HUES64 (cell line): ENCODE measurements around the gene MYBL2.
A peak's percentile ranks its signal among the peaks of the same experiment; 100 is the strongest.

Experiments used
- H3K27ac ChIP-seq: 2 replicates; pipeline ENCODE4 v1.7.0; 2013; ENCODE audit warnings: low read depth, low read length, inconsistent platforms
- H3K27me3 ChIP-seq: 2 replicates; pipeline ENCODE4 v1.6.1; 2013; ENCODE audit warnings: mild to moderate bottlenecking, low read length; ENCODE audit not compliant: insufficient read depth
- H3K36me3 ChIP-seq: 2 replicates; pipeline ENCODE4 v1.6.1; 2013; ENCODE audit warnings: mild to moderate bottlenecking, low read length; ENCODE audit not compliant: insufficient read depth
- H3K4me1 ChIP-seq: 2 replicates; pipeline ENCODE4 v1.6.1; 2013; ENCODE audit warnings: mild to moderate bottlenecking, low read length, moderate library complexity; ENCODE audit not compliant: insufficient read depth
- H3K4me3 ChIP-seq: 2 replicates; pipeline ENCODE4 v1.5.1; 2013; ENCODE audit warnings: mild to moderate bottlenecking, low read length, moderate library complexity
- H3K9ac ChIP-seq: 2 replicates; pipeline ENCODE4 v1.6.1; 2013; ENCODE audit warnings: mild to moderate bottlenecking, low read depth, low read length
- H3K9me3 ChIP-seq: 2 replicates; pipeline ENCODE4 v1.6.1; 2013; ENCODE audit warnings: low read depth, low read length; ENCODE audit not compliant: insufficient read depth
- WGBS: fragments of 150-250, 120-280 bp; methylation state at CpG from one replicate; pipeline ENCODE4 v1.1.7; 2013; ENCODE audit warnings: missing lambda C conversion rate; 5-methylcytosine and 5-hydroxymethylcytosine counted together

The MYBL2 gene

GRCh38 chr20:43739148-43739749, 72.3 kb downstream of the MYBL2 start:
- Histone ChIP-seq H3K9me3 (no peaks in the 10 kb centered on the region), H3K27ac (no peak overlapping the region), H3K4me1 (0 out of 2 replicates have a peak, but pooled peaks cover 4% of the 10 kb centered on the region), H3K9ac (no peak overlapping the region), H3K4me3 (no peak overlapping the region), H3K27me3 (no peaks in the 10 kb centered on the region), H3K36me3 (no peaks in the 10 kb centered on the region)
- WGBS: 93% methylated on average over 9 of the region's 9 CpGs

GRCh38 chr20:43740642-43741041, 73.7 kb downstream of the MYBL2 start:
- H3K9me3 ChIP-seq: no peaks in the 10 kb centered on the region
- WGBS: 100% methylated on average over 1 of the region's 3 CpGs

DNA sequence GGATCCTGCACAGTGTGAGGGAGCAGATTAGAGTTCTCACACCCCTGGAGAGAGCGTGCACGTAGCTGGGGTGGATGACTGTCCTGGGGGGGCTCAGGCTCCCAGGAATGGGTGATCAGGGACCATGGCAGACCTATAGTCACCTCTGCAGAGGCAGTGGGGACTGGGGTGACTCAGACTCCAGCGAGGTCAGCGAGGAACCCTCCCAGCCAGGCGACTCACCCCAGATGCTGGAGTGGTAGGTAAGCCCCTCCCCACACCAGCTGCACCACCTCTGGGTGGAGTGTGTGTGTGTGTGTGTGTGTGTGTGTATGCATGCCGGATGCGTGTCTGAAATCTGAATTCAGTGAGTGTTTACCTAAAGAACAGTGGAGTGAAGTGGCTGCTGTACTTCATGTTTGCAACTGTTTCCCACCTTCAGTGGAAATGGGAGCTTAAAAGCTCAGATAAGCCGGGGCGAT, 77.3 kb downstream of the MYBL2 start:
- Histone ChIP-seq H3K4me1 (peaks cover 11% of the 10 kb centered on the region), H3K27me3 (no peaks in the 10 kb centered on the region), H3K9me3 (no peaks in the 10 kb centered on the region), H3K27ac (no peak overlapping the region), H3K36me3 (no peaks in the 10 kb centered on the region), H3K4me3 (no peak overlapping the region), H3K9ac (no peak overlapping the region)
- 71% methylated on average over 8 of the region's 9 CpGs for WGBS

More at GRCh38 chr20:43740642-43741041, 73.7 kb downstream of the MYBL2 start:
- no peak overlapping the region for H3K27ac ChIP-seq
- H3K36me3 ChIP-seq: no peaks in the 10 kb centered on the region
- no peak overlapping the region for H3K4me3 ChIP-seq
- no peak overlapping the region for H3K9ac ChIP-seq
- 0 out of 2 replicates have a peak, but pooled peaks cover 4% of the 10 kb centered on the region for H3K4me1 ChIP-seq
- no peaks in the 10 kb centered on the region for H3K27me3 ChIP-seq

GRCh38 chr20:43744966-43745730, 78.2 kb downstream of the MYBL2 start:
- Histone ChIP-seq H3K9me3 (no peaks in the 10 kb centered on the region), H3K4me1 (peaks cover 11% of the 10 kb centered on the region), H3K9ac (no peak overlapping the region), H3K36me3 (no peaks in the 10 kb centered on the region), H3K4me3 (no peak overlapping the region), H3K27me3 (no peaks in the 10 kb centered on the region), H3K27ac (no peak overlapping the region)
- WGBS: 87% methylated on average over 12 of the region's 12 CpGs

DNA sequence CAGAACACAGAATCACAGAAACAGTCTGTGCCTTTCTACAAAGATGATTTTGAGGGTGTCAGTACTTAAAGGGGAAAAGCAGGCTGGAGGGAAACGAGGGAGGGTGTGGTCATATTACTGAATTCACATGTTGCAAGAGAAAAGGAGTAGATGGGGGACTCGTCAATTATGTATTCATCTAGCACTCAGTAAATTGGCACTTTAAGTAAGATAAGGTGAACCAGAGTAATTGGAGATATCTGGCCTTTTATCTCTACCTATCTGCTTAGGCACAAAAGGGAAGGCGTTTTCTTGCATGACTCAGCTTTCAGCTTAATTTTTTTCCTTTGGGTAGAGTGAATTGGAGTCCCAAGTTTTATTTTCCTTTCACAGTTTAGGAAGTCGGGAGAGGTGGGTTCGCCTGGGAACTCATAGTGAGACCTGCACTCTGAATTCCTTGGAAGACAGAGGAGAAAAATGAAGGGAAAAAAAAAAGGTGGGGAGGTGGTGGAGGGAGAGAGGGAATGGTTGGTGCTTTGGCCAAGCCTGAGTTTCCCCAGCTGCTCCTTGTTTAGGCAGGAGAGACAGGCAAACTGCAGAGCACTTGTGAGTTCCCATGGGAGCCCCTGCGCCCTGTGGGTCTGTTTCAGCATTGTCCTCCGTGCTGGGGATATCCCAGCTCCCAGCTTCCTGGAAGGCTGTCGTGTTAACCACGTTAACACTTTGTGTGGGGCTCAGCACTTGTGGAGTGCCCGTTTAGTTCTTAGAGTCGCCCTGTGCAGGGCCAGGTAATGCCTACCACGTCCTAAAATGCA, 79.6 kb downstream of the MYBL2 start:
- peaks cover 11% of the 10 kb centered on the region for H3K4me1 ChIP-seq
- WGBS: 66% methylated on average over 12 of the region's 12 CpGs
- no peaks in the 10 kb centered on the region for H3K27me3 ChIP-seq
- no peaks in the 10 kb centered on the region for H3K9me3 ChIP-seq
- no peak overlapping the region for H3K27ac ChIP-seq
- peak overlapping the region; percentile 20; the same call in 1 of the 2 replicates for H3K9ac ChIP-seq
- no peaks in the 10 kb centered on the region for H3K36me3 ChIP-seq
- no peak overlapping the region for H3K4me3 ChIP-seq

DNA sequence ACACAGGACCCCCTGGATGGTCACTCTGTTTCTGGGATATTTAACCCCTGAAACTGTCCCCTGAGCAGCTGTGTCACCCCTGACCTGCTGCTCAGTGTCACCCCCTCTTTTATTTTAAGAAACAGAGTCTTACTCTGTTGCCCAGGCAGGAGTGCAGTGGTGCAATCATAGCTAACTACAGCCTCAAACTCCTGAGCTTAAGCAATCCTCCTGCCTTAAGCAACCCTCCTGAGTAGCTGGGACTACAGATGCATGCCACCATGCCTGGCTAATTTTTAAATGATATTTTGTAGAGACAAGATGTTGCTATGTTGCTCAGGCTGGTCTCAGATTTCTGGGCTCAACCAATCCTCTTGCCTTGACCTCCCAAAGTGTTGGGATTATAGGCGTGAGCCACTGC, 81.4 kb downstream of the MYBL2 start:
- Histone ChIP-seq H3K27ac (no peak overlapping the region), H3K36me3 (no peaks in the 10 kb centered on the region), H3K4me3 (no peak overlapping the region), H3K9me3 (no peaks in the 10 kb centered on the region), H3K9ac (no peak overlapping the region), H3K27me3 (no peaks in the 10 kb centered on the region), H3K4me1 (peaks cover 11% of the 10 kb centered on the region)
- WGBS: 82% methylated on average over 1 of the region's 1 CpG

- no peaks in the 10 kb centered on the region for H3K27me3 ChIP-seq
- no peaks in the 10 kb centered on the region for H3K9me3 ChIP-seq
- H3K27ac ChIP-seq: no peak overlapping the region
- 15% methylated on average over 23 of the region's 23 CpGs for WGBS
- peaks cover 7% of the 10 kb centered on the region for H3K4me1 ChIP-seq
- H3K36me3 ChIP-seq: no peaks in the 10 kb centered on the region
- H3K9ac ChIP-seq: no peak overlapping the region
- H3K4me3 ChIP-seq: no peak overlapping the region
Measured at GRCh38 chr20:43749734-43750294, 82.9 kb downstream of the MYBL2 start.

DNA sequence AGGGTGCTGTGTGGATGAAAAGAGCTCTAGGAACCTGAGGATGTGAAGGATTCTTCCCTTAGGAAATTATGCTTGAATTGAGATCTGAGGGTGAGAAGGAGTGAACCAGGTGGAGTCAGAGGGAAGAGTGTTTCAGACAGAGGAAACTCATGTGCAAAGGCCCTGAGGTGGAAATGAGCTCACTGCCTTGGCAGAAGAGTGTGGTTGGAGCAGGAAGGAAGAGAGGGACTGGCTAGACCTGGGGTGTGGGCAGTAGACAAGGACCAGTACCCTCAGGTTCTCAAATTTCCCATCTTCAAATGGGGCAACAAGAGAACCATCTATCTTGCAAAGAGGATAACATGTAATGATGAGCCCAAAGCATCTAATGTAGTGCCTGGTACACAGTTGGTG, 83.9 kb downstream of the MYBL2 start:
- no peaks in the 10 kb centered on the region for H3K9me3 ChIP-seq
- H3K36me3 ChIP-seq: no peaks in the 10 kb centered on the region
- peaks cover 7% of the 10 kb centered on the region for H3K4me1 ChIP-seq
- H3K9ac ChIP-seq: no peak overlapping the region
- no peak overlapping the region for H3K4me3 ChIP-seq
- no peak overlapping the region for H3K27ac ChIP-seq
- no peaks in the 10 kb centered on the region for H3K27me3 ChIP-seq

- WGBS: 94% methylated on average over 11 of the region's 11 CpGs
- Histone ChIP-seq H3K27ac (no peak overlapping the region), H3K27me3 (no peaks in the 10 kb centered on the region), H3K4me3 (no peak overlapping the region), H3K9me3 (no peaks in the 10 kb centered on the region), H3K4me1 (peaks cover 2% of the 10 kb centered on the region), H3K36me3 (no peaks in the 10 kb centered on the region), H3K9ac (no peak overlapping the region)
Measured at GRCh38 chr20:43751167-43752050, 84.5 kb downstream of the MYBL2 start.

DNA sequence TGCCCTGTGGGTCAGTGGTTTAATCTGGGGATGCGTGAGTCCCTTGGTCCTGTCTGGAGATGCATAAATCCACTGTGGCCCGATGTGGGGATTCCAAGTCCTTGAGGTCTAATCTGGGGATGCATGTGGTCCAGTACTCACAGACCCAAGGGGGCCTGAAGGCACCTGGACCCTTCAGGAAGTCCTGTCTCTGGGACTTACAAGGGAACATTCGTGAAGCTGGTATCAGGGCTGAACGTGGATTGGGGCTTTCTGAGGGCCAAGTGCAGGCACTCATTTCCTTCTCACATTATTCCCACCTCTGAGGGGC, 85.1 kb downstream of the MYBL2 start:
- Histone ChIP-seq H3K9me3 (no peaks in the 10 kb centered on the region), H3K27me3 (no peaks in the 10 kb centered on the region), H3K27ac (no peak overlapping the region), H3K36me3 (no peaks in the 10 kb centered on the region), H3K9ac (no peak overlapping the region), H3K4me1 (no peaks in the 10 kb centered on the region), H3K4me3 (no peak overlapping the region)
- 88% methylated on average over 4 of the region's 4 CpGs for WGBS
